GM21447 (cell line): Measurements from ENCODE around the gene PTPN23.
A peak's percentile ranks its signal among the peaks of the same experiment; 100 is the strongest.
"Not testable (repeated sequence)": the region's sequence is repeated elsewhere in the genome, so short reads cannot be mapped to it uniquely, and the experiment has no call there.

ENCODE experiments used
- ATAC-seq: cut with Tn5 transposase; IDR thresholded peaks from one replicate; pipeline ENCODE4 v1.9.1; 2021; ENCODE audit not compliant: unreplicated experiment

The PTPN23 gene

GRCh38 chr3:47380601-47381316 is at the start of gene PTPN23:
Gene PTPN23, plus strand, starts transcription at chr3:47381021. Its CDS starts 76 bp downstream, at chr3:47381097.
- peak; percentile 66 for ATAC-seq

GRCh38 chr3:47333907-47334306 is 46.9 kb upstream of the PTPN23 start:
- ATAC-seq: no peak

- no peak for ATAC-seq
Observed at GRCh38 chr3:47337656-47338055, 43.2 kb upstream of the PTPN23 start.

- no peak for ATAC-seq
Observed at GRCh38 chr3:47339951-47340350, 40.9 kb upstream of the PTPN23 start.

- no peak for ATAC-seq
Observed at GRCh38 chr3:47340866-47341265, 40.0 kb upstream of the PTPN23 start.

GRCh38 chr3:47342151-47342550 is 38.7 kb upstream of the PTPN23 start:
- no peak for ATAC-seq

- ATAC-seq: no peak
Observed at GRCh38 chr3:47342812-47343211, 38.0 kb upstream of the PTPN23 start.

- ATAC-seq: no peak
Observed at GRCh38 chr3:47343471-47343971, 37.3 kb upstream of the PTPN23 start.

GRCh38 chr3:47344971-47345370 is 35.9 kb upstream of the PTPN23 start:
- ATAC-seq: no peak

GRCh38 chr3:47347217-47347801 is 33.5 kb upstream of the PTPN23 start:
- peak; percentile 86 for ATAC-seq

- ATAC-seq: no peak
Observed at GRCh38 chr3:47348411-47349154, 32.2 kb upstream of the PTPN23 start.

GRCh38 chr3:47355010-47355409 is 25.8 kb upstream of the PTPN23 start:
- ATAC-seq: no peak

GRCh38 chr3:47356201-47356600 is 24.6 kb upstream of the PTPN23 start:
- no peak for ATAC-seq

- ATAC-seq: no peak
Observed at GRCh38 chr3:47359323-47359722, 21.5 kb upstream of the PTPN23 start.

- ATAC-seq: not testable (repeated sequence)
Observed at GRCh38 chr3:47360110-47360517, 20.7 kb upstream of the PTPN23 start.

- no peak for ATAC-seq
Observed at GRCh38 chr3:47362701-47363100, 18.1 kb upstream of the PTPN23 start.

GRCh38 chr3:47365213-47366153 is 15.3 kb upstream of the PTPN23 start:
- ATAC-seq: no peak

GRCh38 chr3:47366833-47367232 is 14.0 kb upstream of the PTPN23 start:
- ATAC-seq: no peak

GRCh38 chr3:47367631-47368030 is 13.2 kb upstream of the PTPN23 start:
- ATAC-seq: no peak

- not testable (repeated sequence) for ATAC-seq
Observed at GRCh38 chr3:47370020-47370419, 10.8 kb upstream of the PTPN23 start.
